SK-N-SH (cell line): Measurements from ENCODE around the gene PTPRC. TPM values are rescaled to one million over a fixed set of nuclear protein-coding genes. Genes with fewer than 3 reads are reported as not detected.
A peak's percentile ranks its signal among the peaks of the same experiment; 100 is the strongest.

Source experiments
- CTCF ChIA-PET: fragments of 300-600, 350-600 bp; formaldehyde crosslinking; extraction: SDS; loops from one replicate; lab custom pipeline; 2021; lab: Yijun Ruan, JAX
- POLR2A ChIA-PET: fragments of 350-600 bp; sonication (Branson Sonifier 250); formaldehyde crosslinking; extraction: SDS; loops from one replicate; lab custom pipeline; 2020; ENCODE audit warnings: antibody characterized with exemption, inconsistent platforms; lab: Yijun Ruan, JAX
- DNase-seq: peaks from one replicate; pipeline ENCODE4 v3.0.0; 2012
- H2AFZ ChIP-seq: fragments of 200-600 bp; sonication (generic); 2 replicates; pipeline ENCODE4 v1.8.1; 2016; ENCODE audit warnings: antibody characterized with exemption, mild to moderate bottlenecking, low read depth
- H3F3A ChIP-seq: fragments of 200-600 bp; sonication (generic); replicated peaks from 2 replicates; pipeline ENCODE3; 2016; ENCODE audit warnings: antibody characterized with exemption, mild to moderate bottlenecking; ENCODE audit not compliant: insufficient read depth
- H3K27ac ChIP-seq, 2 experiments: fragments of 200-500 bp in 1 of 2; fragments of 200-600 bp in 1 of 2; sonication (Bioruptor generic) in 1 of 2; sonication (generic), shearing (Covaris generic) in 1 of 2; 2 replicates each; pipeline versions ENCODE4 v1.5.1 to v1.6.1; 2014 to 2016; ENCODE audit warnings: low read depth in 2 of 2, inconsistent platforms in 1 of 2, low read length in 1 of 2, mild to moderate bottlenecking in 1 of 2, mixed read lengths in 1 of 2
- H3K27me3 ChIP-seq: fragments of 200-600 bp; sonication (generic), shearing (Covaris generic); 2 replicates; pipeline ENCODE4 v1.6.1; 2016; ENCODE audit warnings: mixed run types; ENCODE audit not compliant: insufficient read depth
- H3K36me3 ChIP-seq, 2 experiments: fragments of 200-500 bp in 1 of 2; fragments of 200-600 bp in 1 of 2; sonication (Bioruptor generic) in 1 of 2; sonication (generic) in 1 of 2; replicated peaks in 1 of 2; 2 replicates each; pipeline versions ENCODE3 to v1.5.1; 2014 to 2016; ENCODE audit warnings: low read length in 1 of 2, mild to moderate bottlenecking in 1 of 2; ENCODE audit not compliant: insufficient read depth in 2 of 2, control insufficient read depth in 1 of 2
- H3K4me1 ChIP-seq, 2 experiments: fragments of 200-500 bp in 1 of 2; fragments of 200-600 bp in 1 of 2; sonication (Bioruptor generic) in 1 of 2; sonication (generic), shearing (Covaris generic) in 1 of 2; 2 replicates each; pipeline versions ENCODE4 v1.5.1 to v1.6.1; 2014 to 2016; ENCODE audit warnings: low read depth in 1 of 2, low read length in 1 of 2, mixed run types in 1 of 2; ENCODE audit not compliant: insufficient read depth in 2 of 2, control insufficient read depth in 1 of 2
- H3K4me2 ChIP-seq: fragments of 200-600 bp; sonication (generic), shearing (Covaris generic); 2 replicates; pipeline ENCODE4 v1.6.1; 2017; ENCODE audit warnings: mixed run types
- H3K4me3 ChIP-seq, 2 experiments: fragments of 200-500 bp in 1 of 2; fragments of 200-600 bp in 1 of 2; sonication (Bioruptor generic) in 1 of 2; sonication (generic), shearing (Covaris generic) in 1 of 2; 2 replicates each; pipeline versions ENCODE4 v1.5.1 to v1.8.1; 2014 to 2016; ENCODE audit warnings: low read depth in 2 of 2, inconsistent platforms in 1 of 2, low read length in 1 of 2, mild to moderate bottlenecking in 1 of 2, mixed read lengths in 1 of 2, moderate library complexity in 1 of 2
- H3K79me2 ChIP-seq: fragments of 200-600 bp; sonication (generic); 2 replicates; pipeline ENCODE4 v1.8.1; 2017; ENCODE audit warnings: mild to moderate bottlenecking; ENCODE audit not compliant: insufficient read depth
- H3K9ac ChIP-seq: fragments of 200-600 bp; sonication (generic); 2 replicates; pipeline ENCODE4 v1.6.1; 2017; ENCODE audit warnings: mixed run types
- H3K9me2 ChIP-seq: fragments of 200-600 bp; sonication (generic); 2 replicates; pipeline ENCODE4 v1.6.1; 2017; ENCODE audit warnings: mixed run types
- H3K9me3 ChIP-seq: fragments of 200-600 bp; sonication (generic); 2 replicates; pipeline ENCODE4 v1.6.1; 2017; ENCODE audit warnings: mixed run types, mild to moderate bottlenecking, moderate library complexity
- H4K20me1 ChIP-seq: fragments of 200-600 bp; sonication (generic); 2 replicates; pipeline ENCODE4 v1.6.1; 2017; ENCODE audit warnings: mild to moderate bottlenecking, mixed run types; ENCODE audit not compliant: insufficient read depth
- ELF1 ChIP-seq: IDR thresholded peaks from 2 replicates; pipeline ENCODE4 v1.4.0; 2012
- EZH2phosphoT487 ChIP-seq: fragments of 200-600 bp; sonication (generic); IDR thresholded peaks from 2 replicates; pipeline ENCODE4 v1.6.1; 2017; ENCODE audit warnings: low read depth, mixed run types, mild to moderate bottlenecking, antibody characterized with exemption, moderate library complexity, borderline replicate concordance
- FOSL2 ChIP-seq: IDR thresholded peaks from 2 replicates; pipeline ENCODE4 v1.4.0; 2012; ENCODE audit warnings: low read depth, mild to moderate bottlenecking, moderate library complexity, borderline replicate concordance
- GATA2 ChIP-seq: sonication (generic); formaldehyde crosslinking; IDR thresholded peaks from 2 replicates; pipeline ENCODE4 v1.5.0; 2020; ENCODE audit warnings: mild to moderate bottlenecking, missing genetic modification reagents
- JUND ChIP-seq: IDR thresholded peaks from 2 replicates; pipeline ENCODE4 v1.4.0; 2012
- NRF1 ChIP-seq: IDR thresholded peaks from 2 replicates; pipeline ENCODE4 v1.6.1; 2012; ENCODE audit warnings: low read depth, mild to moderate bottlenecking, low read length
- RAD21 ChIP-seq: IDR thresholded peaks from 2 replicates; pipeline ENCODE4 v1.6.1; 2012; ENCODE audit warnings: mild to moderate bottlenecking, low read length
- TCF12 ChIP-seq: IDR thresholded peaks from 2 replicates; pipeline ENCODE4 v1.4.0; 2012
- TEAD4 ChIP-seq: IDR thresholded peaks from 2 replicates; pipeline ENCODE4 v1.4.0; 2012; ENCODE audit warnings: mild to moderate bottlenecking, borderline replicate concordance; ENCODE audit not compliant: insufficient read depth
- WGBS: methylation state at CpG from one replicate; pipeline ENCODE4 v1.1.6; 2017; ENCODE audit warnings: low lambda C conversion rate; 5-methylcytosine and 5-hydroxymethylcytosine counted together
- polyA plus RNA-seq, 3 experiments: library from polyadenylated mRNA; depleted of rRNA; stranded (reverse); fragments of >200 nt; gene quantifications; 2 replicates each; pipeline ENCODE4 v1.2.3, GENCODE V29; 2012
- TF ChIP-seq, protein P1 (sequence below): fragments of 200-600 bp; sonication (generic); IDR thresholded peaks from 2 replicates; pipeline ENCODE4 v1.6.1; 2017; ENCODE audit warnings: antibody characterized with exemption, mild to moderate bottlenecking, moderate library complexity
- TF ChIP-seq, protein P2 (sequence below): IDR thresholded peaks from 2 replicates; pipeline ENCODE4; 2012

The PTPRC gene
- polyA plus RNA-seq, 1 of the 3 experiments (the other 2 are of a cell fraction): 0.03 TPM

DNA sequence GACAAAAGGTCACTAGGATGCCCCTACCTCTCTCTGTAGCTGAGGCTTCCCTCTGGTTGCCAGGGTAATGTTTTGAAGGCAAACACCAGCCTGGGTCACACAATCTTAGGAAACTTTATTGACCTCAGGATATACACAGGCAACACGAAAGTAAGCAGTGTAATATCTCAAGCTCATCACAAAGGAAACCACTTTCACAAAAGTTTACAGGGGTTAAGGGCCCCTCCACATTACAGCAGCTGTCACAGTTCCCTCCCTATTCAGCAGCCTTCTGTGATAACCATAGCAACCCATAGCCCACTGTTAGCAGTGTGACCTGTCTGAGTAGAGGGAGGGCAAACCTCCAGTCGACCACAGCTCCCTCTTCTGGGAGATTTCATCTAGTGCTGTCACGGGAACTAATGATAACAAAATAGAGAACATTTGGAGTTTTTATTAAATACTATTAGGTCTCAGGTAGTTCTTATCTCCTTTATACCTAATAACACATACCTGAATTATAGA lies 149.8 kb downstream of the PTPRC start:
- ChIA-PET POLR2A (no interaction called here), CTCF (interaction anchor here (1.5 kb wide), 1 partner anchor 455 kb away, joined by 6 read pairs; no protein-coding TSS in a partner anchor)
- no peaks in the 10 kb centered on the region for H3F3A ChIP-seq
- no peak overlapping the region for H2AFZ ChIP-seq
- H3K9me3 ChIP-seq: no peaks in the 10 kb centered on the region
- H4K20me1 ChIP-seq: no peaks in the 10 kb centered on the region
- no peaks in the 10 kb centered on the region for H3K9me2 ChIP-seq
- H3K27ac ChIP-seq: no peak overlapping the region
- H3K4me2 ChIP-seq: no peak overlapping the region
- H3K4me1 ChIP-seq: no peaks in the 10 kb centered on the region; a peak in 1 of 4 replicates
- H3K36me3 ChIP-seq: no peaks in the 10 kb centered on the region
- H3K4me3 ChIP-seq: no peak overlapping the region
- TF ChIP-seq RAD21: no peak
- no peak for TF ChIP-seq ELF1
- TF ChIP-seq, protein P1, sequence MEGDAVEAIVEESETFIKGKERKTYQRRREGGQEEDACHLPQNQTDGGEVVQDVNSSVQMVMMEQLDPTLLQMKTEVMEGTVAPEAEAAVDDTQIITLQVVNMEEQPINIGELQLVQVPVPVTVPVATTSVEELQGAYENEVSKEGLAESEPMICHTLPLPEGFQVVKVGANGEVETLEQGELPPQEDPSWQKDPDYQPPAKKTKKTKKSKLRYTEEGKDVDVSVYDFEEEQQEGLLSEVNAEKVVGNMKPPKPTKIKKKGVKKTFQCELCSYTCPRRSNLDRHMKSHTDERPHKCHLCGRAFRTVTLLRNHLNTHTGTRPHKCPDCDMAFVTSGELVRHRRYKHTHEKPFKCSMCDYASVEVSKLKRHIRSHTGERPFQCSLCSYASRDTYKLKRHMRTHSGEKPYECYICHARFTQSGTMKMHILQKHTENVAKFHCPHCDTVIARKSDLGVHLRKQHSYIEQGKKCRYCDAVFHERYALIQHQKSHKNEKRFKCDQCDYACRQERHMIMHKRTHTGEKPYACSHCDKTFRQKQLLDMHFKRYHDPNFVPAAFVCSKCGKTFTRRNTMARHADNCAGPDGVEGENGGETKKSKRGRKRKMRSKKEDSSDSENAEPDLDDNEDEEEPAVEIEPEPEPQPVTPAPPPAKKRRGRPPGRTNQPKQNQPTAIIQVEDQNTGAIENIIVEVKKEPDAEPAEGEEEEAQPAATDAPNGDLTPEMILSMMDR: peak; percentile 41; the same call in 1 of the 2 replicates
- no peak for TF ChIP-seq EZH2phosphoT487
- TF ChIP-seq NRF1: no peak
- 42% methylated on average over 3 of the region's 3 CpGs for WGBS
- no peak overlapping the region for H3K9ac ChIP-seq
- no peaks in the 10 kb centered on the region for H3K79me2 ChIP-seq
- H3K27me3 ChIP-seq: no peaks in the 10 kb centered on the region
- DNase-seq: peak; percentile 1

DNA sequence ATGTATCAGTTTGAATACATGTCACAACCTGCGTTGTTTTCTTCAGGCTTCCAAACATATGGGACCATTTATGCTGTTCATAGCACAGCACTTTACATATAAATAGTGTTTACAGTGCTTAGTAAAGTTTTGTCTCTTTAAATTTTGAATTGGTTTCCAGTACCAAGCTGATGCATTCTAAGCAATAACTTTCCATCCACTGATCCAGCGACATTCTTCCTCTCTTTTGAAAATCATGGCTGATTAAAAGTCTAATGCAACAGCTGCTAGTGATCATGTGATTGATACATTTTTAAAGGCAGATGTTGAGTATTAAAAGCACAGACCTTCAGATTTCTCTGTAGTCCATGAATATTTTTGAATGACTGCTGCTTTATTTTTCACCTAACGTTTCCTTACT lies 154.9 kb downstream of the PTPRC start:
- H2AFZ ChIP-seq: no peak overlapping the region
- no peaks in the 10 kb centered on the region for H3K9me3 ChIP-seq
- H3K27ac ChIP-seq: peak overlapping the region in 1 of 2 experiments; percentile 58; a peak in 1 of 4 replicates
- H3K4me1 ChIP-seq: no peaks in the 10 kb centered on the region; a peak in 1 of 4 replicates
- no peaks in the 10 kb centered on the region for H3K27me3 ChIP-seq
- H3K4me2 ChIP-seq: no peak overlapping the region
- ChIA-PET POLR2A (no interaction called here), CTCF (no interaction called here)
- 82% methylated on average over 3 of the region's 3 CpGs for WGBS
- no peak for DNase-seq
- no peaks in the 10 kb centered on the region for H3K79me2 ChIP-seq
- H3K9me2 ChIP-seq: no peaks in the 10 kb centered on the region
- no peak overlapping the region for H3K9ac ChIP-seq
- TF ChIP-seq, protein P1: no peak
- H3K36me3 ChIP-seq: no peaks in the 10 kb centered on the region
- no peaks in the 10 kb centered on the region for H3F3A ChIP-seq
- no peaks in the 10 kb centered on the region for H4K20me1 ChIP-seq
- no peak overlapping the region for H3K4me3 ChIP-seq

DNA sequence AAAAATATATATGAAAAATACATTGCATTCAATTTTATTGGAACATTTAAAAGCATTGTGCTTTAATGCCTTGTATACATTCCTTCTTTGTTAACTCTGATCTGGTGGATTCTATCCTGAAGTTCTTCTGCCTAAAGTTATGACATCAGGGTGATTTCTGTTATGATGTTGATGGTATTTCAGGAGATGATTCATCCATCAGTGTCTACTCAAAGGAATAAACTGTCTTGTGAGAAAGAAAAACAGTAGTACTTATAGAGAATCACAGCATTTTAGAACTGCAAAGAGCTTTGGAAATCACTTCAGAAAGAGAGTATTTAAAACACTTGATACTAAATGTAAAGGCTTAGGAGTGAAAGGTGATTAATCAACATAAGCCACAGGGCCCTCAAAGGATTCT lies 155.7 kb downstream of the PTPRC start:
- no peaks in the 10 kb centered on the region for H3K9me3 ChIP-seq
- no peak overlapping the region for H3K9ac ChIP-seq
- ChIA-PET CTCF (no interaction called here), POLR2A (no interaction called here)
- H4K20me1 ChIP-seq: no peaks in the 10 kb centered on the region
- no peaks in the 10 kb centered on the region for H3F3A ChIP-seq
- no peaks in the 10 kb centered on the region for H3K79me2 ChIP-seq
- H3K36me3 ChIP-seq: no peaks in the 10 kb centered on the region
- H2AFZ ChIP-seq: peak overlapping the region; percentile 2
- TF ChIP-seq GATA2: no peak
- peak; percentile 55; the same call in 1 of the 2 replicates for TF ChIP-seq FOSL2
- peak; percentile 59 for TF ChIP-seq JUND
- TF ChIP-seq ELF1: no peak
- peak; percentile 31; the same call in 1 of the 2 replicates for TF ChIP-seq TCF12
- 0 out of 2 replicates have a peak, but pooled peaks have one; percentile 12 for TF ChIP-seq TEAD4
- TF ChIP-seq, protein P2, sequence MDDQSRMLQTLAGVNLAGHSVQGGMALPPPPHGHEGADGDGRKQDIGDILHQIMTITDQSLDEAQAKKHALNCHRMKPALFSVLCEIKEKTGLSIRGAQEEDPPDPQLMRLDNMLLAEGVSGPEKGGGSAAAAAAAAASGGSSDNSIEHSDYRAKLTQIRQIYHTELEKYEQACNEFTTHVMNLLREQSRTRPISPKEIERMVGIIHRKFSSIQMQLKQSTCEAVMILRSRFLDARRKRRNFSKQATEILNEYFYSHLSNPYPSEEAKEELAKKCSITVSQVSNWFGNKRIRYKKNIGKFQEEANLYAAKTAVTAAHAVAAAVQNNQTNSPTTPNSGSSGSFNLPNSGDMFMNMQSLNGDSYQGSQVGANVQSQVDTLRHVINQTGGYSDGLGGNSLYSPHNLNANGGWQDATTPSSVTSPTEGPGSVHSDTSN: peak; percentile 77
- no peaks in the 10 kb centered on the region for H3K27me3 ChIP-seq
- H3K4me3 ChIP-seq: no peak overlapping the region
- no peak for DNase-seq
- H3K4me1 ChIP-seq: no peaks in the 10 kb centered on the region; a peak in 1 of 4 replicates
- H3K4me2 ChIP-seq: no peak overlapping the region
- no peaks in the 10 kb centered on the region for H3K9me2 ChIP-seq
- H3K27ac ChIP-seq: peak overlapping the region in 1 of 2 experiments; percentile 58; a peak in 2 of 4 replicates
